Measurements from ENCODE around the gene CBFA2T3. TPM values are rescaled to one million over a fixed set of nuclear protein-coding genes. Genes with fewer than 3 reads are reported as not detected.
A peak's percentile ranks its signal among the peaks of the same experiment; 100 is the strongest.

CBFA2T3 gene
- total RNA-seq, 6 experiments from 2014 or later: not detected

DNA sequence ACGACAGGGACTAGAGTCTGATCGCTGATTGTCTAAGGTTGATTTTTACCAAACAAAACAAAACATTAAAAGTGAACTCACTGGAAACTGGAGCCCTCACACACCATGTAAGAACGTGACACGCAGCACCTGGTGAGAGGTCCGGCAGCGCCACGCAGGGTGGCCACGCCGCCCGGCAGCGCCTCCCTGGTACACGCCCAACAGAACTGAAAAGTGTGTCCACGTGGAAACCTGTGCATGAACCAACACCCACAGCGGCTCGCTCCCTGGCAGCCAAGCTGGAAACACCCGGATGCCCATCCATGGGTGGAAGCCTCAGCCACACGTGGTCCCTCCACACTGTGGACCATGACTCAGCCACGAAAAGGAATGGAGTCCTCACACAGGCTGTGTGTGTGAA is 129.4 kb downstream of the CBFA2T3 start:
- no peaks in the 10 kb centered on the region; the same call in 1 of the 2 replicates for H3K27me3 Mint-ChIP-seq (ENCODE audit: insufficient read depth)
- no peaks in the 10 kb centered on the region for H3K36me3 Mint-ChIP-seq (ENCODE audit: low read depth)
- no peak overlapping the region for H3K27ac Mint-ChIP-seq
- H3K4me3 Mint-ChIP-seq: no peak overlapping the region
- H3K9me3 Mint-ChIP-seq: no peaks in the 10 kb centered on the region
- no peak for DNase-seq
- H3K4me1 Mint-ChIP-seq (ENCODE audit: low read depth): no peaks in the 10 kb centered on the region
- no peak for TF ChIP-seq CTCF (IDR thresholded peaks at IDR 0.05)

GRCh38 chr16:88846088-88846487 is 130.9 kb downstream of the CBFA2T3 start:
- no peak for TF ChIP-seq CTCF (IDR thresholded peaks at IDR 0.05)
- Mint-ChIP-seq H3K36me3 (ENCODE audit: low read depth) (no peaks in the 10 kb centered on the region), H3K9me3 (no peaks in the 10 kb centered on the region), H3K27ac (no peak overlapping the region), H3K4me1 (ENCODE audit: low read depth) (no peaks in the 10 kb centered on the region), H3K27me3 (ENCODE audit: insufficient read depth) (no peaks in the 10 kb centered on the region; the same call in none of the 2 replicates), H3K4me3 (no peak overlapping the region)
- DNase-seq: no peak

DNA sequence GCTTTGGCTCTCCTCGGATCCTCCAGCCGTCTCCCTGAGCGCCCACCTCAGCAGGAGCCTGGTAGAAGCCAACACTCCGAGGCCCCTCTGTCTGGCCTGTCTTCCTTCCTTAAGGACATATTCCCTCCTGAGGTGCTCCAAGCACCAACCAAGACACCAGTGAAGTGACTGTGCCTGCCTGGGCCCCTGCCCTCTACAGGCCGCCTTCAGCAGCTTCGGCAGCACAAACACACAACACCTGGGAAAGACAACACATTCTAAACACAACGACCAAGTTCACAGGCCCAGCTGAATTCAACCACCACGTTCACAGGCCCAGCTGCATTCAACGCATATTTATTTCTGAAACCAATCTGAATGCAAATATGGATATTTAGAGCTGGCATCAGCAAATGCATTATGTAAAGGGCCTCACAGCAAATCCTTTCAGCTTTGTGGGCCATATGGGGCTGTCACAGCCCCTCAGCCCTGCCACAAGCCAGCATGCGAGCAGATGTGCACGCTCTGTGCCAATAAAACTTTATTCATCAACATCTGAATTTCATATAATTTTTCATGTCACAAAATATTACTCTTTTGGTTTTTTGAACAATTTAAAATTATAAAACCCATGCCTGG is 132.5 kb downstream of the CBFA2T3 start:
- no peak for DNase-seq
- Mint-ChIP-seq H3K4me1 (ENCODE audit: low read depth) (no peaks in the 10 kb centered on the region), H3K27ac (no peak overlapping the region), H3K36me3 (ENCODE audit: low read depth) (no peaks in the 10 kb centered on the region), H3K27me3 (ENCODE audit: insufficient read depth) (no peaks in the 10 kb centered on the region; the same call in none of the 2 replicates), H3K4me3 (no peak overlapping the region), H3K9me3 (no peaks in the 10 kb centered on the region)
- TF ChIP-seq CTCF (IDR thresholded peaks at IDR 0.05): peak; percentile 13; the same call in 1 of the 2 replicates

GRCh38 chr16:88843256-88843655 is 133.8 kb downstream of the CBFA2T3 start:
- no peak for DNase-seq
- Mint-ChIP-seq H3K27ac (no peak overlapping the region), H3K4me1 (ENCODE audit: low read depth) (no peaks in the 10 kb centered on the region), H3K36me3 (ENCODE audit: low read depth) (no peaks in the 10 kb centered on the region), H3K9me3 (no peaks in the 10 kb centered on the region), H3K27me3 (ENCODE audit: insufficient read depth) (no peaks in the 10 kb centered on the region; the same call in none of the 2 replicates), H3K4me3 (no peak overlapping the region)
- no peak for TF ChIP-seq CTCF (IDR thresholded peaks at IDR 0.05)

DNA sequence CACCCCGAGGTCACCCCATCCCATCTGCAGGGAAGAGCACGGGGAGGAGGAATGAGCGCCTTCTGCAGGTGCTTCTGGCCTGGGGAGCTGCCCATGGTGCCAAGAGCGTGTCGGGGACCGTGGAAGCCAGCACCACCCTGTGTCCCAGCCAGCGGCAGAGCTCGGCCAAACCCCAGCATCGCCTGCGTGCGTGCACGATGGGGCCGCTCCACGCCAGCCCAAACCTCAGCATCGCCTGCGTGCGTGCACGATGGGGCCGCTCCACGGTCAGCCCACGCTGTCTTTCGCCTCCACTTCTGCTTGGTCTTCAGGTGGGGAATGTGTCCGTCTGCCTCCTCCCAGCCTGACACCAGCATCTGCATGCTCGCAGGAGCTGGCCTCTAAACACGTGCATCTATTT is 134.2 kb downstream of the CBFA2T3 start:
- Mint-ChIP-seq H3K9me3 (no peaks in the 10 kb centered on the region), H3K4me3 (no peak overlapping the region), H3K27me3 (ENCODE audit: insufficient read depth) (no peaks in the 10 kb centered on the region; the same call in none of the 2 replicates), H3K27ac (no peak overlapping the region), H3K36me3 (ENCODE audit: low read depth) (no peaks in the 10 kb centered on the region), H3K4me1 (ENCODE audit: low read depth) (no peaks in the 10 kb centered on the region)
- no peak for DNase-seq
- TF ChIP-seq CTCF (IDR thresholded peaks at IDR 0.05): no peak
